GM18907 (cell line): ENCODE results near the gene GNPTG.

Experiments
- ATAC-seq: cut with Tn5 transposase; IDR thresholded peaks from one replicate; pipeline ENCODE4 v1.9.1; 2021; ENCODE audit warnings: mild to moderate bottlenecking, moderate library complexity; ENCODE audit not compliant: unreplicated experiment

The GNPTG gene

GRCh38 chr16:1351582-1352362 is at the start of gene GNPTG, which contains the start of gene TSR3:
TSS of gene GNPTG (plus strand) at chr16:1351931. CDS start at chr16:1351966, 35 bp downstream.
TSS of gene TSR3 (minus strand) at chr16:1351878. CDS start at chr16:1351804, 74 bp downstream.
- ATAC-seq, result peak; percentile 64

- no peak for ATAC-seq
Observed at GRCh38 chr16:1305823-1306222, 45.9 kb upstream of the GNPTG start.

- ATAC-seq, result no peak
Observed at GRCh38 chr16:1306334-1306733, 45.4 kb upstream of the GNPTG start.

DNA sequence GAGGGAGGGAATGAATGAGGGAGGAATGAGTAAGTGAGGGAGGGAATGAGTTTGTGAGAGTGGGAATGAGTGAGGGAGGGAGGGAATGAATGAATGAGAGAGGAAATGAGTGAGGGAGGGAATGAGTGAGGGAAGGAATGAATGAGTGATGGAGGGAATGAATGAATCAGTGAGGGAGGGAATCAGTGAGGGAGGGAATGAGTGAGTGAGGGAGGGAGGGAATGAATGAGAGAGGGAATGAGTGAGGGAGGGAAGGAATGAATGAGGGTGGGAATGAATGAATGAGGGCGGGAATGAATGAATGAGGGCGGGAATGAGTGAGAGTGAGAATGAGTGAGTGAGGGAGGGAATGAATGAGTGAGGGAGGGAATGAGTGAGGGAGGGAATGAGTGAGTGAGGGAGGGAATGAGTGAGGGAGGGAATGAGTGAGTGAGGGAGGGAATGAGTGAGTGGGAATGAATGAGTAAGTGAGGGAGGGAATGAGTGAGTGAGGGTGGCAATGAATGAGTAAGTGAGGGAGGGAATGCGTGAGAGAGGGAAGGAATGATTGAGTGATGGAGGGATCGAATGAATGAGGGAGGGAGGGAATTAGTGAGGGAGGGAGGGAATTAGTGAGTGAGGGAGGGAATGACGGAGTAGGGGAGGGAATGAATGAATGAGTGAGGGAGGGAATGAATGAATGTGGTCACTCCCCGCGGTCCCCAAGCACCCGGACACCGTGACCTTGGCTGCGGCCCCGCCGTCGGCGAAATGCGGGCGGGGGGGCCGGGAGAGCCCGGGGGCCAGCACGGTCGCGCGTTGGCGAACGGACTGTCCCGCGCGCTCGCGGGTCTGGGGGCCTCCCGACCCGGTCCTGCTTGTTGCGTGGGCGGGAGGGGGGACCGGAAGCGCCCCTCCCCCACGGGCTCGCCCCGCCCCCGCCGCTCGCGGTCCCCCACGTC is 43.4 kb upstream of the GNPTG start:
- peak; percentile 23 for ATAC-seq

- ATAC-seq, result peak; percentile 65
Observed at GRCh38 chr16:1308977-1309885, 42.5 kb upstream of the GNPTG start, which contains the start of gene UBE2I. TSS of gene UBE2I (plus strand) at chr16:1309636. CDS start at chr16:1314031, 4,395 bp downstream.

DNA sequence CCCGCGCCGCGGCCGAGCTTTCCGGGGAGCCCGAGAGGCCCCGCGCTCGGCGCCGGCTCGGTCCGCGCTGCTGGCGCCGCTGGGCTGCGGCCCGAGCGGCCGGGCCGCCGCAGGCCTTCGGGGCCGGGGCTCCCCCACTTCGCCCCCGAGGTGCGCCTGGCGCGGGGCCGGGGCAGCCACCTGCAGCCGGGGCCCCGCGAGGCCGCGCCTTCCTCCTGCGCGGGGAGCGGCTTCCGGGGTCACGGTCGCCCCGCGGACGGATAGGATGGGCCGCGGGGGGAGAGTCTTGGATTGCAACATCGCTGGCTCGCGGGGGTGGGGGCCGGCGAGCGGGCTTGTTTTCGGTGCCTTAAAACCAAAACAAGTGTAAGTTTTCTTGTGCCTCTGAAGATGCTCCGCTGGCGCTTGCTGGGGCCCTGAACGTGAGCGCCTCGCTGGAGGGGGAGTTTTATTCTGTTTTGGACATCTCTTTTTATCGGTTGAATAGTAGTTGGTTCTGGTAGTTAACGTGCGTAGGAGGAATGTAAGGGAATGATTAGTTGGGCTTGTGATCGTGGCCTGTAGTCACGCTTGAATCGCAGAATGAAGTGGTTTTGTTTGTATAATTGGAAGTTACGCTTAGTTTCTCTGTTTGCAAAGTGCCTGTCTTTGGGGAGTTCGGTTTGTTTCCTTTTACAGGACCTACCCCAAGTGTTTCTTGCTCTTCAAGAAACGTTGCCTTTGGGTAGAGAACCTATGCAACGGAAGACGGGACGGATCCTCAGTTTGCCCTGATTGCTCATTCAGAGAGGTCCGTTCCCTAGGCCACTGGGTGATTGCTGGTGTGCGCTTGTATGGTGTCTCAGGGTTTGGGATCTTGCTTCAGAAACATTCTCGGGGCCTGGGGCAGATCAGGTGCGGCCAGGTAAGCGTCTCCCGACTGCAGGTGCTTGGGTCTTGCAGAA is 41.6 kb upstream of the GNPTG start:
- ATAC-seq, result peak; percentile 16

DNA sequence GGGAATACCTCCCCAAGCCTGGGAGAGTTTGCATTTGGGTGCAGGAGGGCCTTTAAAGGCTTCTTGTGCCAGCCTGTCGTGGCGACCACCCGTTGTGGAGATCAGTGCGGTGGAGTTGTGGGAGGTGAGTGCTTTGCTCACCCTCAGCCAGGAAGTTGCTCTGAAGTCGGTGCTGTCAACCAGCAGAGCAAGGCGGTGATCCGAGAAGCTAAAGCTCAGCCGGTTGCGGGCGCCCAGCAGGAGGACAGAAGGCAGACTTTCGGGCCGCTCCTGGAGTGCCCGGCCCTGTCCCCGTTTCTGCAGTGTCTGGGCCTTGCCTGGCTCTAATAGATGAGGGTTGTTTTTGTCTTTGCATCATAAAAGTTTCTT is 40.9 kb upstream of the GNPTG start:
- no peak for ATAC-seq

- no peak for ATAC-seq
Observed at GRCh38 chr16:1311212-1311737, 40.5 kb upstream of the GNPTG start.

DNA sequence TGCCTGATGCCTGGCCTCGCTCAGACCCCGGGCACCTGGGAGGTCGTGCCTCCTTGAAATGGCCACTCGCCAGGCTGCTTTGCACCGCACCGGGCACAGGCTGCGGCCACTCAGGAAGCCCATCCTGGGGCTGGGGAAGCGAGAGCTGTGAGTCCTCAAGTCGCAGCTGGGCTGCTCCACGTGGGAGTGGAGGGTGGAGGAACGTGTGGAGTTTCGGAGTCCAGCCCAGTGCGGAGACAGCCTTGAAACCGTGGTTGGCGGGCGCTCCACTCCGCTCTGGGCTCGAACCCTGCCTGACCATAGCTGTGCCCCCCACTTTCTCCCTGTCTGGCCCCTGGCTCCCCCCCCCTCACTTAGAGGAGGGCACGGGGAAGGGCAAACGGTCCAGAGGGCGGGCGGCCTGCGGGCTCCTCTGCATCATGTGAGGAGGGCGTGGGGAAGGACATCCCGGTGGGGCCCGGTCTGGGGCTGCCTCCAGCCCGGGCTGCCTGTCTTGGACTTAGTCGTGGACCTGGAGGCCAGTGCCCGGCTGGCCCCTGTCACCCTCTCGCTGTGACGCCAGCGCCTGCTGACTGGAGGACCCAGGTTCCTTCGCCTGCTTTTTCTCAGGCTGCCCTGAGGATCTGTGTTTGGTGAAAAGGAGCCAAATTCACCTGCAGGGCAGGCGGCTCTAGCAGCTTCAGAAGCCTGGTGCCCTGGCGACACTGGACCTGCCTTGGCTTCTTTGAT is 39.8 kb upstream of the GNPTG start:
- ATAC-seq, result no peak

DNA sequence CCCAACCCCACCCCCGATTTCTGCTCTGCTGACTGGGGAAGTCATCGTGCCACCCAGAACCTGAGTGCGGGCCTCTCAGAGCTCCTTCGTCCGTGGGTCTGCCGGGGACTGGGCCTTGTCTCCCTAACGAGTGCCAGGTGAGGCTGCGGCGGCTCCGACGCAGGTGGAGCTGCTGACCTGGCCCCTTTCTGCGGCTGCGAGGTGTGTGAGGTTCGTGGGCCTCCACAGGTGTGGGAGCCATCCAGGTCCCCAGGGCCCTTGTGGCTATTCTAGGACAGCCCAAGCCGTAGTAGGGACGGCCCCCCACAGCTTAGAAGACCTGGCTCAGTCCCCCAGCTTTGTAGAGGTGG is 39.3 kb upstream of the GNPTG start:
- no peak for ATAC-seq

- ATAC-seq, result no peak
Observed at GRCh38 chr16:1312903-1313302, 38.8 kb upstream of the GNPTG start.

GRCh38 chr16:1313721-1314369 is 37.9 kb upstream of the GNPTG start:
- no peak for ATAC-seq

DNA sequence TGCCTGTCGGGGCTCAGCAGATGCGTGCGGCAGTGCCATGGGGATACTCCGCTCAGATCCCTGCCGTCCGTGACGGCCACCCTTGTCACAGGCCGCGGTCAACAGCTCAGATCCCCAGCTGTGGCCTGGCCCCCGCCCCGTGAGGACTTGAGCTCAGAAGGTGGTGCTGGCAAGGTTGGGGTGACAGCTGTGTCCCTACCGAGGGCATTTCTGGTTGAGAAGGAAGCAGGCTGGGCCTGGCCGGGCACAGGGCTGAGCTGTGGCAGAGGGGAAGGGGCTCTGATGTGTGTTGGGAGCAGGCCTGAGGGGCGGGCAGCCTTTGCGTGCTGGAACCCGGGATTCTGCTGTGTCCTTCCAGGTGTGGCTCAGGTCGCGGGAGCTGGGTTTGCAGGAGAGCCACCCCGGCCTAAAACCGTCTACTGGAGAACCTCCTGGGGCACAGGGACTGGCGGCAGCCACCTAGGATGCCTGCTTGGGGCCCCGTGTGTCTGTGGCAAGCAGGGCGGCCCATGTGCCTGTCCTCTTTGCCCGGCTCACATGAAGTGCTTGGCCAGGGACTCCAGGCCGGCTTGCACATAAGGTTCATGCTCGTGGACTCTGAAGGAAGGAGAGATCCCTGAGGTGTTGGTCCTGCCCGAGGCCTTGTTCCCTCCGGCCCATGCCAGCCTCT is 37.2 kb upstream of the GNPTG start:
- no peak for ATAC-seq

GRCh38 chr16:1315081-1316032 is 36.4 kb upstream of the GNPTG start:
- no peak for ATAC-seq

DNA sequence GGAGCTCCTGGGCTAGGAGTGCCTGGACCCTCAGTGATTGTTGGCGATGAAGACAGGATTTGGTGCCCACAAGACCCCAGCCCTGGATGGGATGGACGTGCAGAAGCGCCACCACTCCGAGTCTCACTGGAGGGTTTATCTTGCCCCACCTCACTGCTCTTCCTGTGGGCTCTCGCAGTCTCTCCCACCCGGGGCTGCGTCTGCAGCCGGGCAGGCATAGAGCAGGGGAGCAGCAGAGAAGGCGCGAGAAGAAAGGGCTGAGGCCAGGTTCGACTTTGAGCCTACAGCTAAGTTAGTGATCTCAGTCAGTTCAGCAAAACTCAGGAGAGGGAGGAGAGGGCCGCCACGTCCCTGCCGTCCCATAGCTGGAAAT is 35.7 kb upstream of the GNPTG start:
- ATAC-seq, result no peak

GRCh38 chr16:1317479-1318267 is 34.1 kb upstream of the GNPTG start:
- no peak for ATAC-seq
